ENCODE results near the gene CD1C. TPM values are rescaled to one million over a fixed set of nuclear protein-coding genes. Genes with fewer than 3 reads are reported as not detected.

Gene CD1C
- total RNA-seq, 3 donors from 2014 or later, result 0.35 to 0.61 (median 0.49) TPM

- no peaks in the 10 kb centered on the region for H3K9me3 Mint-ChIP-seq
- no peaks in the 10 kb centered on the region for H3K36me3 Mint-ChIP-seq (ENCODE audit: insufficient read depth)
- DNase-seq, result no peak
- peaks cover 18% of the 10 kb centered on the region for H3K4me1 Mint-ChIP-seq (ENCODE audit: low read depth)
- no peak overlapping the region for H3K4me3 Mint-ChIP-seq
- peaks cover 21% of the 10 kb centered on the region for H3K27me3 Mint-ChIP-seq (ENCODE audit: low read depth)
- ATAC-seq, result no peak
These were observed 2.8 kb upstream of the CD1C start for GRCh38 chr1:158286941-158287346.

- DNase-seq (no peak), ATAC-seq (no peak)
- Mint-ChIP-seq H3K27me3 (ENCODE audit: low read depth) (peaks cover 13% of the 10 kb centered on the region), H3K9me3 (no peaks in the 10 kb centered on the region), H3K4me1 (ENCODE audit: low read depth) (peaks cover 14% of the 10 kb centered on the region), H3K36me3 (ENCODE audit: insufficient read depth) (no peaks in the 10 kb centered on the region), H3K4me3 (no peak overlapping the region)
These were observed 660 bp downstream of the CD1C start for GRCh38 chr1:158290321-158290844.

GRCh38 chr1:158295791-158296190 is 6.1 kb downstream of the CD1C start:
- Mint-ChIP-seq H3K36me3 (ENCODE audit: insufficient read depth) (no peaks in the 10 kb centered on the region), H3K4me3 (no peak overlapping the region), H3K9me3 (peaks cover 16% of the 10 kb centered on the region), H3K27me3 (ENCODE audit: low read depth) (peaks cover 19% of the 10 kb centered on the region), H3K4me1 (ENCODE audit: low read depth) (no peaks in the 10 kb centered on the region)
- ATAC-seq (no peak), DNase-seq (no peak)

DNA sequence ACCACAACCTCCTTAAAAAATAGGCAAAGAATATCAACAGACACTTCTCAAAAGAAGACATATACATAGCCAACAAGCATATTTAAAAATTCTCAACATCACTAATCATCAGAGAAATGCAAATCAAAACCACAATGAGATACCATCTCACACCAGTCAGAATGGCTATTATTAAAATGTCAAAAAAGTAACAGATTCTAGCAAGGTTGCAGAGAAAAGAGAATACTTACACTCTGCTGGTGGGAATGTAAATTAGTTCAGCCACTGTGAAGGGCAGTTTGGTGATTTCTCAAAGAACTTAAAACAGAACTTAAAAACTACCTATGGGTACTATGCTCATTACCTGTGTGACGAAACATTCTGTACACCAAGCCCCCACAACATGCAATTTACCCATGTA is 20.9 kb downstream of the CD1C start:
- no peak overlapping the region for H3K4me3 Mint-ChIP-seq
- DNase-seq, result no peak
- peaks cover 14% of the 10 kb centered on the region for H3K9me3 Mint-ChIP-seq
- H3K27me3 Mint-ChIP-seq (ENCODE audit: low read depth), result no peaks in the 10 kb centered on the region
- ATAC-seq, result no peak
- H3K4me1 Mint-ChIP-seq (ENCODE audit: low read depth), result no peaks in the 10 kb centered on the region
- no peaks in the 10 kb centered on the region for H3K36me3 Mint-ChIP-seq (ENCODE audit: insufficient read depth)

- Mint-ChIP-seq H3K9me3 (peaks cover 14% of the 10 kb centered on the region), H3K27me3 (ENCODE audit: low read depth) (no peaks in the 10 kb centered on the region), H3K4me1 (ENCODE audit: low read depth) (no peaks in the 10 kb centered on the region), H3K36me3 (ENCODE audit: insufficient read depth) (no peaks in the 10 kb centered on the region), H3K4me3 (no peak overlapping the region)
- no peak for ATAC-seq
- no peak for DNase-seq
These were observed 21.3 kb downstream of the CD1C start for GRCh38 chr1:158311066-158311465.

- Mint-ChIP-seq H3K27me3 (ENCODE audit: low read depth) (peaks cover 18% of the 10 kb centered on the region), H3K36me3 (ENCODE audit: insufficient read depth) (no peaks in the 10 kb centered on the region), H3K9me3 (peaks cover 7% of the 10 kb centered on the region), H3K4me1 (ENCODE audit: low read depth) (no peaks in the 10 kb centered on the region), H3K4me3 (no peak overlapping the region)
- DNase-seq (no peak), ATAC-seq (no peak)
These were observed 34.1 kb downstream of the CD1C start for GRCh38 chr1:158323866-158324265.

DNA sequence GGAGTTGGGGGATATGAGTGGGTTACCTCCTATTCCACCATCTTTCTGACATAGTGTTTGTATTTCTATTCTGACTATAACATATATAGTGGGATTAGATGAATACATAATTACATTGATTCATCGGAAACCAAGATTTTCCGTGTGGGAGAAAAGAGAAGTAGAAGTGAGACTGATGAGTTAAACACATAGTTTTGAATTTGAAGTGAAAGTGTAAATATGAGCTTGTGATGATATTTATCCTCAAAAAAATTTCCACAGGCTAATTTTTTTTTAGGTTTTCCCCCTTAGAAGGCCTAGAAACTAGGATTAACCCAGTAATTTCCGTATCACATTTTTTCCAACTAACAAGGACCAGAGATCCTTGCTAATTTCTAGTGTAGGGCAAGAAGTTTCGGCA is 34.7 kb downstream of the CD1C start:
- Mint-ChIP-seq H3K27me3 (ENCODE audit: low read depth) (peaks cover 21% of the 10 kb centered on the region), H3K4me3 (no peak overlapping the region), H3K9me3 (peaks cover 7% of the 10 kb centered on the region), H3K4me1 (ENCODE audit: low read depth) (no peaks in the 10 kb centered on the region), H3K36me3 (ENCODE audit: insufficient read depth) (no peaks in the 10 kb centered on the region)
- no peak for DNase-seq
- no peak for ATAC-seq

GRCh38 chr1:158327481-158327880 is 37.8 kb downstream of the CD1C start:
- H3K9me3 Mint-ChIP-seq, result peaks cover 7% of the 10 kb centered on the region
- ATAC-seq, result no peak
- H3K36me3 Mint-ChIP-seq (ENCODE audit: insufficient read depth), result no peaks in the 10 kb centered on the region
- H3K4me3 Mint-ChIP-seq, result no peak overlapping the region
- no peaks in the 10 kb centered on the region for H3K4me1 Mint-ChIP-seq (ENCODE audit: low read depth)
- DNase-seq, result no peak
- H3K27me3 Mint-ChIP-seq (ENCODE audit: low read depth), result peaks cover 16% of the 10 kb centered on the region

GRCh38 chr1:158328426-158328825 is 38.7 kb downstream of the CD1C start:
- peaks cover 1% of the 10 kb centered on the region for H3K9me3 Mint-ChIP-seq
- H3K27me3 Mint-ChIP-seq (ENCODE audit: low read depth), result peaks cover 12% of the 10 kb centered on the region
- peaks cover 2% of the 10 kb centered on the region for H3K4me1 Mint-ChIP-seq (ENCODE audit: low read depth)
- DNase-seq (no peak), ATAC-seq (no peak)
- H3K36me3 Mint-ChIP-seq (ENCODE audit: insufficient read depth), result no peaks in the 10 kb centered on the region
- H3K4me3 Mint-ChIP-seq, result no peak overlapping the region

DNA sequence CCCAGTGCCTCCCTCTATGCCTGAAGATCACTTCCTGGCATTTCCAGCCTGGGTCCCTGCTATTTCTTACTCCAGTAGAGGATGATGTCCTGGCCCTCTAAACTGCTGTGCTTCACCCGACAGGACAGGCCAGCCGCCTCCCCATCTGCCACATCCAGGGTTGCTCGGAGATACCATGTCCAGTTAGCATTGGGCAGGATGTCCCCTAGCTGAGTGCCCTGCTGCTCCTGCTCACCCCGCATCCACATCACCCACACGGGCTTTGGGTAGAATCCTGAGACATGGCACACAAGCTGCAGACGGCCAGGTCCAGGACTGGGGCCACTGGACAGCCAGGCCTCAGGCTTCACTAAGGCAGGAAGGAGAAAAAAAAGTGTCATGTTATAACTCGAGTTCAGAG is 39.6 kb downstream of the CD1C start:
- no peaks in the 10 kb centered on the region for H3K9me3 Mint-ChIP-seq
- DNase-seq, result no peak
- no peak for ATAC-seq

GRCh38 chr1:158329733-158330132 is 40.0 kb downstream of the CD1C start:
- Mint-ChIP-seq H3K36me3 (ENCODE audit: insufficient read depth) (no peaks in the 10 kb centered on the region), H3K4me1 (ENCODE audit: low read depth) (peaks cover 6% of the 10 kb centered on the region), H3K9me3 (no peaks in the 10 kb centered on the region), H3K27me3 (ENCODE audit: low read depth) (peaks cover 10% of the 10 kb centered on the region), H3K4me3 (no peak overlapping the region)
- DNase-seq, result no peak
- ATAC-seq, result no peak

More for the DNA sequence above, 39.6 kb downstream of the CD1C start:
- no peaks in the 10 kb centered on the region for H3K36me3 Mint-ChIP-seq (ENCODE audit: insufficient read depth)
- peaks cover 12% of the 10 kb centered on the region for H3K27me3 Mint-ChIP-seq (ENCODE audit: low read depth)
- H3K4me3 Mint-ChIP-seq, result no peak overlapping the region
- peaks cover 3% of the 10 kb centered on the region for H3K4me1 Mint-ChIP-seq (ENCODE audit: low read depth)

- DNase-seq, result no peak
- H3K27me3 Mint-ChIP-seq (ENCODE audit: low read depth), result peaks cover 10% of the 10 kb centered on the region
- no peak overlapping the region for H3K4me3 Mint-ChIP-seq
- no peaks in the 10 kb centered on the region for H3K9me3 Mint-ChIP-seq
- no peak for ATAC-seq
- no peaks in the 10 kb centered on the region for H3K36me3 Mint-ChIP-seq (ENCODE audit: insufficient read depth)
- H3K4me1 Mint-ChIP-seq (ENCODE audit: low read depth), result peaks cover 6% of the 10 kb centered on the region
These were observed 40.8 kb downstream of the CD1C start for GRCh38 chr1:158330391-158331105.

- DNase-seq (no peak), ATAC-seq (no peak)
- H3K27me3 Mint-ChIP-seq (ENCODE audit: low read depth), result peaks cover 10% of the 10 kb centered on the region
- H3K36me3 Mint-ChIP-seq (ENCODE audit: insufficient read depth), result no peaks in the 10 kb centered on the region
- H3K9me3 Mint-ChIP-seq, result no peaks in the 10 kb centered on the region
- no peak overlapping the region for H3K4me3 Mint-ChIP-seq
- peaks cover 6% of the 10 kb centered on the region for H3K4me1 Mint-ChIP-seq (ENCODE audit: low read depth)
These were observed 41.3 kb downstream of the CD1C start for GRCh38 chr1:158331106-158331425.

DNA sequence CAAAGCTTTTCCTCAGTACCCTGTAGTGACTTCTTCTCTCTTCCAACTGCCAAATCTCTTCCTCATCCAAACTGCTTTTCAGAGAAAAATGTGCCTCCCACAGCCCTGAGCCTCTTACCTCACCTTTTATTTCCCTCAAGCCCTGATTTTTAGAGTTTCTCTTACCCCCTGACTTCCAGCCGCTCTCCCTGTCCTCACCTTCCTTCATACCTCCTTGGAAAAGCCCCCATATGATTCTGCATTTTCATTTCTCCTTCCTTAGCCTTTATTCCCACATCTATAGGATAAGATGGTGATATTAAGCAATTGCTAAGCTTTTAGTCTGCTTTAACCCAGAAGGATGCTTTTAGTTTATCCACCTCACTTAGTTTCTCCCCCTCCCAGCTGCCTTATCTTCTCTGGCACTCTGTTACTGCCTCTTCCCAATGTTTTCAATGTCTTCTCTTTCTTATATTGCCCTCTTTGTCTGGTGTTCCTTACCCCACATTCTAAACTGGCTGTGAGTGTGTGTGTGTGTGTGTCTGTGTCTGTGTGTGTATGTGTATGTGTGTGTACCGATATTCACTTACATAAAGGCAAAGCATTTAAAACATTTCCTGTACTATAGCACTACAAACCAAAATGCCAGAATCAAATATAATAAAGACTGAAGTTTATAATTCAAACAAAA is 41.9 kb downstream of the CD1C start, which contains the start of gene CD1B:
Gene CD1B (minus strand): TSS at position 51 of the 670 bp plus-strand sequence. CDS start 108 bp downstream, outside the sequence.
- Mint-ChIP-seq H3K27me3 (ENCODE audit: low read depth) (peaks cover 10% of the 10 kb centered on the region), H3K9me3 (no peaks in the 10 kb centered on the region), H3K4me3 (no peak within 1 kb of the TSS), H3K4me1 (ENCODE audit: low read depth) (peaks cover 6% of the 10 kb centered on the region), H3K36me3 (ENCODE audit: insufficient read depth) (no peaks in the 10 kb centered on the region)
- no peak for DNase-seq
- ATAC-seq, result no peak
